Activated T-cell treated with anti-CD3 and anti-CD28 coated beads for 48 hours (primary cell): Measurements from ENCODE around the gene ANKRD36.
"Not testable (repeated sequence)": the region's sequence is repeated elsewhere in the genome, so short reads cannot be mapped to it uniquely, and the experiment has no call there.

ENCODE experiments used
- DNase-seq: peaks from one replicate; pipeline ENCODE4 v3.0.0-alpha.2; 2020; ENCODE audit warnings: low read depth

ANKRD36 gene

DNA sequence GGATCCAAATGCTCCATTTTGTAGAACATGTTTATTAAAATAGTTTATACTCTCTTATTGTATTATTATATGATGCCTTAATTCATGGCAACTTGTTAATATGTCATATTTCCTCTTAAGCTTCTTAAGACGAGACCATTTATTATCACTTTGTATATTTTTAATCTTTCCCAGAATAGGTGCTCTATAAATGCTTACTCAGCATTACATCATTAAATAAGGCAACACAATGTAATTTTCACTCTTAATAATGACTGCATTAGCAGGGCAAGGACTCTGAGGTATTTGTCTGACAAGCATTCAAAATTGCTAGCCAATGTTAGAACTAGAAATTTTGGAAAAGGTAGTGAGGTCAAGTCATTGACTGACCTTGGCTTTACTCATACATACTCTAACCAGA lies 180.7 kb downstream of the ANKRD36 start:
- DNase-seq: not testable (repeated sequence)
